HG02798 (cell line): ENCODE measurements around the gene ZNF580.

Experiments
- ATAC-seq: cut with Tn5 transposase; IDR thresholded peaks from one replicate; pipeline ENCODE4 v1.9.1; 2021; ENCODE audit warnings: mild to moderate bottlenecking; ENCODE audit not compliant: unreplicated experiment, poor library complexity

Gene ZNF580

DNA sequence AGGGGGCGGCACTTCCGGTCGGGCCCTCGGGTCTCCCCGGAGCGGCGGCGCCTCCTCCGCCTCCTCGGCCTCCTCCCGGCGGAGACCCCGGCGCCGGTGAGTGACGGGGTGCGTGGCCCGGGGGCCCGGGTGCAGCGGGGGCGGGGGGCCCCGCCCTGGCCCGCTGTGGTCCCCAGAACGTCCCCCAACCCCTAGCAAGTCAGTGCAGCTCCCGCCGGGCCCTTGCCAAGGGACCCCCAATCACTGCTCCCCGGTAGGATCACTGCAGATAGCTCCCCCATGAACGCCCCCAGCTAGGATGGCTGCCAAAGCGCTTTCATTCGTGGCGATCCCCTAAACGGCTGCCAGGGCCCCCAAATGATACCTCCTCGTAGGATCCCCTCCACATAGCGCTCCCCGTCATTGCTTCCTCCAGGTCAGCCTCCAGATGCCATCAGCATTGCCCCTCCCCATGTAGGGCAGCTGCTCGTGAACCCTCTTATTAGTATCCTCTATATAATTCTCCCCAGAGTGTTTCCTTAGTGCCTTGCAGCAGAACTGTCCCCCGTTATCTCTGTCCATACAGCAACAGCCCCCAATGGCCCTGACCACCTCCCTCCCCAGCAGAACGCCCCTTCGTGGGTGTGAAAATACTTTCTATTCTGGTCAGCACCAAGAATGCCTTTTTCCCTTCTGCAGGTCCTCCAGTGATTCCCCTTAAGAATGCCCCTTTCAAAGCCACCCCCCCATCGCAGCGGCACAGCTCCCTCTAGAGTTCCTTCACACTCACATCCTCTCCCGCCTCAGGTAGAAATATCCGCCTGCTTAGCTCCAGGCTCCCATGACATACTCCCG, 34.9 kb upstream of the ZNF580 start, which contains the start of gene ZNF865:
Gene ZNF865, plus strand, starts transcription at position 11 of the 834 bp plus-strand sequence. CDS start 7,972 bp downstream, outside the sequence.
- peak; percentile 17 for ATAC-seq

DNA sequence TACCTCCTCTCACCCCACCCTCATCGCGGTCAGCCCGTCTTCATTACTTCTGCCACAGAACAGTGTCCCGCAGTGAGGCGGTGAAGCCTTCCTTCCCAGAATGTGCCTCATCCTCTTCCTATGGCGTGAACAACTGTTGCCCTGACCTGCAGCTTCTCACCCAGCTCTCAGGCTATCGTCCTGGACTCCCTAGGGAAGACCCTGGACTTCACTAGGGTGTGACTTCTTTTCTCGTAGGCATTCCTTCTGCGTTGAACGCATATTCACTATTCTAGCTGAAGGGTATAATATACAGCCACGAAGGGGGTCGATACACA, 34.4 kb upstream of the ZNF580 start:
- ATAC-seq = no peak

DNA sequence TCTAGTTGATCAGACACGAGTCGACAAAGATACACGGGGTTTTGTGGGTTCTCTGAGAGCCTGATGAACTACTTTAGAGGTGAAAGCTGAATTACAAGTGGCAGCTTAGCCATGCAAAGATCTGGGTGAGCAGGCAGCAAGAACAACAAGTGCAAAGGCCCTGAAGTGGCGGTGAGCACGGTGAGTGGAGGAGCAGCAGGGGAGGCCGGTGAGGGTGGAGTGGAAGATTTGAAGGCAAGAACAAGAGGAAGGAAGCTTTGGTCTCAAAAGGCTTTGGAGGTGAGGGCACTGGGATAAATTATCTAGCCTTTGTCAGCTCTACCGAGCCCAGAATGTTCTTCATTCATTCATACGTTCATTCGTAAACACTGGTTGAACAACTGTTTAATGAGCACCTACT, 34.0 kb upstream of the ZNF580 start:
- ATAC-seq = no peak

DNA sequence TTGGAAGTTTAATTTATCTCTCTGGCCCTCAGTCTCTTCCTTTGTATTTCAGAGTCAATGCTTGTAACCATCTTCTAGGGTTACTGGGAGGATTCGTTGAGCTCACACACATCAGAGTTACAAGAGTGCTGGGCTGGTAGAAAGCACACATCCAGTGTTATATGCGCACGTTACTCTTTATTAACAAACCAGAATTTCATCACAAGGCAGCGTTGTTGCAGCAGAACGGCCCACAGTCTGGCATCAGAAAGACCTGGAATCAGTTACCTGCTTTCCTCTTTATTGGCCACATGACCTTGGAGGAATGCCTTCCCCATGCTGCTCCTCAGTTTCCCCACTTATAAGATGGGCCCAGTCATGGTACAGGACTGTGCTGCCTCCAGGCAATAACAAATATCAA, 31.5 kb upstream of the ZNF580 start:
- ATAC-seq = no peak

DNA sequence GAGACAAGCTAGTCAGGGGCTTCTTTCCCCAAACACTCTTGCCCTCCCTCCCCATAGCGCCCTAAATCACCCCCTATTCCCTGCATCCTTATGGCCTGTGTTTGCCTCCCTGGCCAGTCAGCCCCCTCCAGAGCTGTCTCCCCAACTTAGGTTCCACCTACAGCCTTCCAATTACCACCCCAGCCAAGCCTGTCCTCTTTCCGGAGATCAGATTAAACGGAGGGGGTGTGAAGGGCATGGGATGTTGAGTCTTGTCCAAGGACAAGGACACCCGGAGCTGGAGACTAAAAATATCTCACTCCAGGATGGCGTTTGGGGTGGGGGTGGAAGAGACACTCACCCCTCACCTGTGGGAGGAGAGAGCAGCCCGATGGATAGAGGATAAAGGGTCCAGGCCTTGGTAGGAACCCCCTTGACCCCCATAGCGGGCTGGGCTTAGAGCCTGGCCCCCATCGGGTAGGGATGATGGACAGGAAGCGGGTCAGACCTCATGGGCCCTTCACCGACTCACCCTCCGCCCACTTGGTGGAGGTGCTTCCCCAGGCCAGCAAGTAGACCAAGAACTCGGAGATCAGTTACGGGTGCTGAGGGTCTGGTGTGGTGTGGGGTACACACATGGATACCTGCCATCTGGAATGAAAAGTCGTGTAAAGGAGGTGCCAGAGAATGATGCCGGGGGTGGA, 29.4 kb upstream of the ZNF580 start:
- ATAC-seq = no peak

DNA sequence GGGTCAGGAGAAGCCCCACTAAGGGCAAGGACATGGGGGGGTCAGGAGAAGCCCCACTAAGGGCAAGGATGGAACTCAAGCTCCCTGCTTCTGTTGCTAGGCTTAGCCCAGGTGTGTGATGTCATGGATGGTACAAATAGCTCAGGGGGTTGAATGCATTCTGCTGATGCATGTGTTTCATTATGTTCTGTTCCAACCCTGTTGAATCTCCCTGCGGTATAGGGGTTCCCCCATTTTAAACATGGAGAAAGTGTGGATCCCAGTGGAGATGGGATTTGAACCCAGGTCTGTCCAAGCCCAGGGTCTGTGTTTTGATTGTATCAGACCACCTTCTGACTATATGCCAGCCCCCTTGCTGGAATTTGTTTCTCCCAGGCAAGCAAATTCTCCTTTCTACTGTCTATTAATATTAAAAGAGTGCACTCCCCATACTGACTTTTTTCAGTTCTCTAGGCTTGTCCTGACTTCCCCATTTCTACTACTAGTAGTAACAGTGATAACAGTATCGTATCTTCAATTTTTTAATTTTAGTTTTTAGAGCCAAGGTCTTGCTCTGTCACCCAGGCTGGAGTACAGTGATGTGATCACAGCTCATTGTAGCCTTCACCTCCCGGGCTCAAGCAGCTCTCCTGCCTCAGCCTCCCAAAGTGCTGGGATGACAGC, 28.7 kb upstream of the ZNF580 start:
- ATAC-seq = no peak

DNA sequence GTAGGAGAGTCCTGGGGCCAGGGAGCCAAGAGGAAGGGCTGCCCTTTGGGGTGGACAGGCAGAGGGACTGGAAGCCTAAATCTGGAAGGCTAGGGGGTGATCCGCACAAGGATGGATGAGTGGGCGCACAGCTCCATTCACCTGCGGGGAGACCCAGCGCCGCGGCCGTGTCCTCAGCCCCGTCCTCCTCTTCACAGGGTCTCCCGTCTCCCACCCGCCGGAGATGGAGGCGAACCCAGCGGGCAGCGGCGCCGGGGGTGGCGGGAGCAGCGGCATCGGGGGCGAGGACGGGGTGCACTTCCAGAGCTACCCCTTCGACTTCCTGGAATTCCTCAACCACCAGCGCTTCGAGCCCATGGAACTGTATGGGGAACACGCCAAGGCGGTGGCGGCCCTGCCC, 27.4 kb upstream of the ZNF580 start:
- no peak for ATAC-seq

DNA sequence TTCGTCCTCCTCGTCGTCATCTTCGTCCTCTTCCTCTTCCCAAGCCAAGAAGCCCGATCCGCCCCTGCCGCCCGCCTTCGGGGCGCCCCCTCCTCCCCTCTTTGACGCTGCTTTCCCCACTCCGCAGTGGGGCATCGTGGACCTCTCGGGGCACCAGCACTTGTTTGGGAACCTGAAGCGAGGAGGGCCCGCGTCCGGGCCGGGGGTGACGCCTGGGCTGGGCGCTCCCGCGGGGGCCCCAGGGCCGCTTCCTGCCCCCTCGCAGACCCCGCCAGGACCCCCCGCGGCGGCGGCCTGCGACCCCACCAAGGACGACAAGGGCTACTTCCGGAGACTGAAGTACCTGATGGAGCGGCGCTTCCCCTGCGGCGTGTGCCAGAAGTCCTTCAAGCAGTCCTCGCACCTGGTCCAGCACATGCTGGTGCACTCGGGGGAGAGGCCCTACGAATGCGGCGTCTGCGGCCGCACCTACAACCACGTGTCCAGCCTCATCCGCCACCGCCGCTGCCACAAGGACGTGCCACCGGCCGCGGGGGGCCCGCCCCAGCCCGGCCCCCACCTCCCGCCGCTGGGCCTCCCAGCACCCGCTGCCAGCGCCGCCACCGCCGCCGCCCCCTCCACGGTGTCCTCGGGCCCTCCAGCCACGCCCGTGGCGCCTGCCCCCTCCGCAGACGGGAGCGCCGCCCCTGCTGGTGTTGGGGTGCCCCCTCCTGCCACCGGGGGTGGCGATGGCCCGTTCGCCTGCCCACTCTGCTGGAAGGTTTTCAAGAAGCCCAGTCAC, 26.7 kb upstream of the ZNF580 start:
- ATAC-seq = no peak

DNA sequence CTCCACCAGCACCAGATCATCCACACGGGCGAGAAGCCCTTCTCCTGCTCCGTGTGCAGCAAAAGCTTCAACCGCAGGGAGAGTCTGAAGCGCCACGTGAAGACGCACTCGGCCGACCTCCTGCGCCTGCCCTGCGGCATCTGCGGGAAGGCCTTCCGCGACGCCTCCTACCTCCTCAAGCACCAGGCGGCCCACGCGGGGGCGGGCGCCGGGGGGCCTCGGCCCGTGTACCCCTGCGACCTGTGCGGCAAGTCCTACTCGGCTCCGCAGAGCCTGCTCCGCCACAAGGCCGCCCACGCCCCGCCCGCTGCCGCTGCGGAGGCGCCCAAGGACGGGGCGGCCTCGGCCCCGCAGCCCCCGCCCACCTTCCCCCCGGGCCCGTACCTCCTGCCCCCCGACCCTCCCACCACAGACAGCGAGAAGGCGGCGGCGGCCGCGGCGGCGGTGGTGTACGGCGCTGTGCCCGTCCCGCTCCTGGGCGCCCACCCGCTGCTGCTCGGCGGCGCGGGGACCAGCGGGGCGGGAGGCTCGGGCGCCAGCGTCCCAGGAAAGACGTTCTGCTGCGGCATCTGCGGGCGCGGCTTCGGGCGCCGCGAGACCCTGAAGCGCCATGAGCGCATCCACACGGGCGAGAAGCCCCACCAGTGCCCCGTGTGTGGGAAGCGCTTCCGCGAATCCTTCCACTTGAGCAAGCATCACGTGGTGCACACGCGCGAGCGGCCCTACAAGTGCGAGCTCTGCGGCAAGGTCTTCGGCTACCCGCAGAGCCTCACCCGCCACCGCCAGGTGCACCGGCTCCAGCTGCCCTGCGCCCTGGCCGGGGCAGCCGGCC, 25.9 kb upstream of the ZNF580 start:
- ATAC-seq = no peak

DNA sequence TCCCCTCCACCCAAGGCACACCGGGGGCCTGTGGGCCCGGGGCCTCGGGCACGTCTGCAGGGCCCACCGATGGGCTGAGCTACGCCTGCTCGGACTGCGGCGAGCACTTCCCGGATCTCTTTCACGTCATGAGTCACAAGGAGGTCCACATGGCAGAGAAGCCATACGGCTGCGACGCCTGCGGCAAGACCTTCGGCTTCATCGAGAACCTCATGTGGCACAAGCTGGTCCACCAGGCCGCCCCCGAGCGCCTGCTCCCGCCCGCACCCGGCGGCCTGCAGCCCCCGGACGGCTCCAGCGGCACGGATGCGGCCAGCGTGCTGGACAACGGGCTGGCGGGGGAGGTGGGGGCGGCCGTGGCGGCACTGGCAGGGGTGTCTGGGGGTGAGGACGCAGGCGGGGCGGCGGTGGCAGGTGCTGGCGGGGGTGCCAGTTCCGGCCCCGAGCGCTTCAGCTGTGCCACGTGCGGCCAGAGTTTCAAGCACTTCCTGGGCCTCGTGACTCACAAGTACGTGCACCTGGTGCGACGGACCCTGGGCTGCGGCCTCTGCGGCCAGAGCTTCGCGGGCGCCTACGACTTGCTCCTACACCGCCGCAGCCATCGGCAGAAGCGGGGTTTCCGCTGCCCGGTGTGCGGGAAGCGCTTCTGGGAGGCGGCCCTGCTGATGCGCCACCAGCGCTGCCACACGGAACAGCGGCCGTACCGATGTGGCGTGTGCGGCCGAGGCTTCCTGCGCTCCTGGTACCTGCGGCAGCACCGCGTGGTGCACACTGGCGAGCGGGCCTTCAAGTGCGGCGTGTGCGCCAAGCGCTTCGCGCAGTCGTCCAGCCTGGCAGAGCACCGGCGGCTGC, 25.0 kb upstream of the ZNF580 start:
- ATAC-seq = no peak

DNA sequence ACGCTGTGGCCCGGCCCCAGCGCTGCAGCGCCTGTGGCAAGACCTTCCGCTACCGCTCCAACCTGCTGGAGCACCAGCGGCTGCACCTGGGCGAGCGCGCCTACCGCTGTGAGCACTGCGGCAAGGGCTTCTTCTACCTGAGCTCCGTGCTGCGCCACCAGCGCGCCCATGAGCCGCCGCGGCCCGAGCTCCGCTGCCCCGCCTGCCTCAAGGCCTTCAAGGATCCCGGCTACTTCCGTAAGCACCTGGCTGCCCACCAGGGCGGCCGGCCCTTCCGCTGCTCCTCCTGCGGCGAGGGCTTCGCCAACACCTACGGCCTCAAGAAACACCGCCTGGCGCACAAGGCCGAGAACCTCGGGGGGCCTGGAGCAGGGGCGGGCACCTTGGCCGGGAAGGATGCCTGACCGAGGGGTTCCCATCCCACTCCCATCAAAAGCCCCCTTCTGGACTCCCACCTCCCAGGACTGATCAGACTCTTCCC, 24.4 kb upstream of the ZNF580 start:
- no peak for ATAC-seq

DNA sequence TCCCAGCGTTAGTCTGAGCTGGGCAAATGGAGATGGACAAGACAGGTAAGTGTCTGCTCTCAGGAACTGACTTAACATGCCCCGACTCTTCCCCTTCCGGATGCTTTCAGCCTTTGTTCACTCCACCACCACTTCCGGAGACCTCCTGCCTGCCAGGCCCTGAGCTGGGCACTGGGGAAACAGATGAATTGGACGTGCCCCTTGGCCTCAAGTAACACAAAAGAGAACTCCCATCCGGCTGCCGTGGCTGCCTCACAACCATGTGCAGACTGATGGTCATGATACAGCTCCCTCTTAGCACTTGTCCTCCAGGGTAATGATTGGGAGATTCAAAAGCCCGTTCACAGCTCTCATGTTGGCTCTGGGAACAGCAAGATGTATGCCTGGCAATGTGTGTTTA, 23.4 kb upstream of the ZNF580 start:
- ATAC-seq = no peak

DNA sequence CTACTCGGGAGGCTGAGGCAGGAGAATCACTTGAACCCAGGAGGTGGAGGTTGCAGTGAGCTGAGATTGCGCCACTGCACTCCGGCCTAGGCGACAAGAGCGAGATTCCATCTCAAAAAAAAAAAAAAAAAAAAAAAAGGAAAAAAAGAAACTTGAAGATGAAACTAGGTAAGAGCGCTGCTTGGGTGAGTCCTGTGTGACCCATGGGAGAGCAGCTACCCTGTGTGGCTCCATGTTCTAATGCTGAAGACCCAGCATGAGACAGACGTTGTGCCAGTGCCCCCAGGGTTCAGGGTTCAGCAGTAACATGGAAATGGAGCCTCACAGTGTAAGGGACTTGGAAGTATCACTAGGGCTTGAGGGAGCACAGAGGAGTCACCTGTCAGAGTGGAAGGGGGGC, 22.4 kb upstream of the ZNF580 start:
- no peak for ATAC-seq

DNA sequence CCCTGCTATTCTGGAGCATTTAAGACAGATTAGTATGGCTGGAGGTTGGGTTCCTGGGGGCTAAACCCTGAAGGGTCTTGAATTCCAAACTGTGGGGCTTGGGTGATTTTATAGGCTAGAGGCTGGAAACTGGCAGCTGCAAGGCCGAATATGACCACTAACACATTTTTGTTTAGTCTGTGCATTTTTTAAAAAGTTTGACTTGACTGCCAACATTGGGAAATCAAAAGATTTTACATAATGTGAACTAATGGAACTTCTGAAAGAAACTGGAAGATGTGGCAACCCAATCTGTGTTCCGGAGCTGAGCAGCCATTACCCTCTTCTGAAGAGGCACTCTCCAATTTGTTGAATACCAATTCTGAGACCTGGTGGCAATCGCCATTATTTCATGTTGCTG, 21.5 kb upstream of the ZNF580 start:
- no peak for ATAC-seq

DNA sequence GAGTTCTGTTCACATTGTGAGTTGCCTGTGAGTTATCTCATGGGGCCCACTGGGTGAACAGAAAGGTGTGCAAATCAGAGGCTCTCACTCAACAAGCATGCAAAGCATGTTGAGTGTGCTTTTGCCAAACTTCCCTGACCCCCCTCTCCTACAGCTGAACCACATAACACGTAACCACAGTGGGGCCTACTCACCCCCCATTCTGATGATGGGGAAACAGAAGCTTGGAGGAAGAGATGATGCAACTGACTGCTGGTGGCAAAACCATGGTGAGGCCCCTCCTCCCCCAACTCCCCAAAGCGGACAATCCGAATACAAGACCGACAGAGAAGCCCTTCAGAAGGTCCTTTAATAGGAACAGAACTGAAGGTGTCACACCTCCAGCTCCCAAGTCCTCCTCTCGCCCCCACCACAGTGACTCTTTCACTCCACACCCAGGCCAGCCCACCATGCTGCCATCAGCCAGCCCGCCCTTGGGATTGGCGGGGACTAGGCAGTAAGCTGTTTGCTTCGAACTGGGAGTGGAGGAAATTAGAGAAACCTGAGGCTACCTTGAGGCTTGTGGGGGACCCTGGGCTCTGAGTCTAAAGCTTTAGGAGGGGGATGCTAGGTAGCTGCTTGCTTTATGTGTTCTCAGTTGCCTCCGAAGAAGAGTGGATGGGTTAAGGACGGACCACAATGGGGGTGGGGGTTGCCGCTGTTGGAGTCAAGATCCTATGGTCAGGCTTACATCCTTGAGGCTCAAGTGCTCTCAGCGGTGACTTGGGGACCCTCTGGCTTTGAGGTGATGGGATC, 20.2 kb upstream of the ZNF580 start:
- no peak for ATAC-seq

DNA sequence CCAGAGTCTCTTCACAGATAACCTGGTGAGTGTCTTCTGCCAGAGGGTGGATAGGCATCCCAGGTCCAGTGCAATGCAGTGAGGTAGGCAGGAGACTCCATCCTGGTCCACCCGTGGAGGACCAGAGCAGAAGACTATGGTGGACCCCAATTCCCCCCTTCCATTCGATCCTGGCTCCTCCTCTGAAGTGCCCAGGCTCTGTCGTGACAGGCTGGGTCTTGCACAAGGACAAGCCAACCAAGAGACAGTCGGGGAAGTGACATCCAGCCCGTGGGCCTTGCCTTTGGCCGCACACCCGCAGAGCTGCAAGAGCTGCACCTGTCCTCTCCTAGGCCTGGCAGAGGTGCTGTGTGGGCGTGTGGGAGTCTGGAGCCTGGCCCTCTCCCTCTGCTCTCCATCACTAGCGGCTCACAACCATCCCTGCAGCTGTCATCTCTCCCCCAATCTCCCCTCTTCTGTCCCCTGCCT, 19.6 kb upstream of the ZNF580 start:
- no peak for ATAC-seq

DNA sequence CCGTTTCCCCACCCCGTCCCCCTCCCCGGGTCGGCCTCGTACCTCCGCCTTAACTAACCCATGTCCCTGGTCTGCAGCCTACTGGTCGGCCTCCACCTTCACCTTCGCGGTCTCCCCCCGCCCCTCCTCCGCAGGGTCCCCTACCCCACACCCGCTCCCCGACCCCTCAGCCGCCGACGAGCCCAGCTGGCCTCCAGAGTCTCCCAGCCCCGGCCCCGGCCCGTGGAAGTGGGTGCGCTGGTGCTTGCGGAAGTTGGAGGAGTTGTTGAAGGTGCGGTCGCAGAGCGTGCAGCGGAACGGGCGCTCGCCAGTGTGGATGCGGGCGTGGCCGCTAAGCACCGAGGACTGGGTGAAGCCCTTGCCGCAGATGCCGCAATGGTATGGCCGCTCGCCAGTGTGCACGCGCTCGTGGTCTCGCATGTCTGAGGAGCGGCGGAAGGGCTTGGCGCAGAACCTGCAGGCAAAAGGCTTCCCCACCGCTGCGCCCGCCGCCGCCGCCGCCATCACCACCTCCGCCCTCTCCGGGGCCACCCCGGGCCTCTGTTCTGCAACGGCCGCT, 19.1 kb upstream of the ZNF580 start:
- ATAC-seq = no peak
